ENCODE data around the gene ANGPTL2. TPM values are rescaled to one million over a fixed set of nuclear protein-coding genes. Genes with fewer than 3 reads are reported as not detected.

ANGPTL2 gene
- total and polyA plus RNA-seq, 9 of the 15 experiments (the other 6 are each of a cell fraction or from before 2014, with no cell fraction given): not detected

GRCh38 chr9:127038531-127038930 lies 83.9 kb downstream of the ANGPTL2 start (continued):
- TF ChIP-seq CTCF (IDR thresholded peaks at IDR 0.05 in 2 of 3, conservative IDR thresholded peaks at IDR 0.05 in 1 of 3; ENCODE audit: insufficient read depth in 2 of 3, low read depth in 1 of 3, low read length in 3 of 3) (no peak), FOXA1 (IDR thresholded peaks at IDR 0.05; ENCODE audit: borderline replicate concordance) (no peak), PHB (CRISPR knock-in tag; IDR thresholded peaks at IDR 0.05) (no peak)

Other genes starting within 250 kb of the ANGPTL2 start
- 1.5 and 1.6 TPM in 2 replicates for gene RALGPS1, start 207.9 kb downstream of the ANGPTL2 start, total RNA-seq (2014; rRNA removed)
- gene RALGPS1, start 207.9 kb downstream of the ANGPTL2 start, total RNA-seq (2014; rRNA removed; fragmentation: Illumina TruSeq; extraction: Trizol): 1.2 and 1.9 TPM in 2 replicates
- 1.3 and 1.5 TPM in 2 replicates for gene RALGPS1, start 207.9 kb downstream of the ANGPTL2 start, total RNA-seq (2015; rRNA removed; fragmentation: Illumina TruSeq; extraction: Trizol)
- gene RALGPS1, start 207.9 kb downstream of the ANGPTL2 start, total RNA-seq (2021): 1.9 and 2.6 TPM in 2 replicates
- gene RALGPS1, start 207.9 kb downstream of the ANGPTL2 start, polyA plus RNA-seq (2011; rRNA removed): 1.2 and 1.5 TPM in 2 replicates
- gene RALGPS1, start 207.9 kb downstream of the ANGPTL2 start, polyA plus RNA-seq (2014; fragmentation: Illumina TruSeq; extraction: Trizol): 1.9 and 2.2 TPM in 2 replicates
- gene RALGPS1, start 207.9 kb downstream of the ANGPTL2 start, polyA plus RNA-seq (2014; fragmentation: Nextera tagmentation; extraction: Ambion mirVana): under 1 TPM; 0.04 to 0.20 TPM
- 1.5 and 6.3 TPM in 2 replicates for gene RALGPS1, start 207.9 kb downstream of the ANGPTL2 start, polyA plus RNA-seq (2014; rRNA removed)
- gene GARNL3, start 142.1 kb upstream of the ANGPTL2 start, total RNA-seq (2014; rRNA removed): 1.6 and 2.7 TPM in 2 replicates
- gene GARNL3, start 142.1 kb upstream of the ANGPTL2 start, total RNA-seq (2014; rRNA removed; fragmentation: Illumina TruSeq; extraction: Trizol): 1.3 and 2.6 TPM in 2 replicates
- 0.87 and 1.8 TPM in 2 replicates for gene GARNL3, start 142.1 kb upstream of the ANGPTL2 start, total RNA-seq (2015; rRNA removed; fragmentation: Illumina TruSeq; extraction: Trizol)
- 1.2 and 2.5 TPM in 2 replicates for gene GARNL3, start 142.1 kb upstream of the ANGPTL2 start, total RNA-seq (2021)
- gene GARNL3, start 142.1 kb upstream of the ANGPTL2 start, polyA plus RNA-seq (2011; rRNA removed): 0.97 and 2.7 TPM in 2 replicates
- gene GARNL3, start 142.1 kb upstream of the ANGPTL2 start, polyA plus RNA-seq (2014; fragmentation: Illumina TruSeq; extraction: Trizol): 1.5 TPM in 2 replicates
- under 1 TPM; 0.35 to 0.46 TPM for gene GARNL3, start 142.1 kb upstream of the ANGPTL2 start, polyA plus RNA-seq (2014; fragmentation: Nextera tagmentation; extraction: Ambion mirVana)
- gene GARNL3, start 142.1 kb upstream of the ANGPTL2 start, polyA plus RNA-seq (2014; rRNA removed): 1.7 and 2.0 TPM in 2 replicates

Measured in K562 (cell line).